CD4-positive, alpha-beta T cell (primary cell): Measurements from ENCODE around the gene UBAP2L. TPM values are rescaled to one million over a fixed set of nuclear protein-coding genes. Genes with fewer than 3 reads are reported as not detected.

Source experiments
- ATAC-seq: fragments of 200-7000 bp; cut with Tn5 transposase; one replicate; pipeline ENCODE4 v1.10.0; 2022; ENCODE audit warnings: mild to moderate bottlenecking; ENCODE audit not compliant: poor library complexity
- CTCF ChIA-PET: fragments of 350-600 bp; sonication (Branson Sonifier 250); formaldehyde crosslinking; loops from one replicate; lab custom pipeline; 2021; ENCODE audit warnings: antibody characterized with exemption, inconsistent platforms; lab: Charles Lee
- POLR2A ChIA-PET: fragments of 350-600 bp; sonication (Branson Sonifier 250); formaldehyde crosslinking; loops from one replicate; lab custom pipeline; 2021; ENCODE audit warnings: antibody characterized with exemption, inconsistent platforms; lab: Charles Lee
- DNase-seq, 14 experiments: peaks; one replicate each; pipeline ENCODE4 v3.0.0-alpha.2; 2013 to 2020; ENCODE audit warnings: mixed read lengths in 2 of 14
- H3K27ac ChIP-seq, 2 donors: one replicate each; pipeline versions ENCODE4 v1.5.1 to v1.7.0; 2013; ENCODE audit warnings: low read length in 2 of 2, low read depth in 1 of 2, mild to moderate bottlenecking in 1 of 2
- H3K27me3 ChIP-seq, 2 experiments: 1 replicate in 1 of 2; 2 replicates in 1 of 2; pipeline versions ENCODE4 v1.6.1 to v1.7.0; 2013; ENCODE audit warnings: low read length in 2 of 2, control low read depth in 1 of 2, mild to moderate bottlenecking in 1 of 2, moderate library complexity in 1 of 2; ENCODE audit not compliant: insufficient read depth in 2 of 2, control insufficient read depth in 1 of 2
- H3K36me3 ChIP-seq: one replicate; pipeline ENCODE4 v1.6.1; 2013; ENCODE audit warnings: low read length, control low read depth; ENCODE audit not compliant: insufficient read depth
- H3K4me1 ChIP-seq: one replicate; pipeline ENCODE4 v1.6.1; 2013; ENCODE audit warnings: low read length, control low read depth; ENCODE audit not compliant: insufficient read depth
- H3K4me3 ChIP-seq: one replicate; pipeline ENCODE4 v1.5.1; 2013; ENCODE audit warnings: mild to moderate bottlenecking, low read length, moderate library complexity
- H3K9me3 ChIP-seq, 2 experiments: 1 replicate in 1 of 2; 2 replicates in 1 of 2; pipeline versions ENCODE4 v1.6.1 to v1.7.0; 2013; ENCODE audit warnings: low read length in 2 of 2, mild to moderate bottlenecking in 2 of 2, control low read depth in 1 of 2, moderate library complexity in 1 of 2; ENCODE audit not compliant: control insufficient read depth in 1 of 2, insufficient read depth in 1 of 2
- H3K27ac Mint-ChIP-seq: one replicate; pipeline ENCODE4 v1.8.0; 2020; ENCODE audit warnings: mixed read lengths
- H3K27me3 Mint-ChIP-seq: one replicate; pipeline ENCODE4 v1.8.0; 2021; ENCODE audit warnings: mixed read lengths
- H3K36me3 Mint-ChIP-seq: one replicate; pipeline ENCODE4 v1.8.0; 2021; ENCODE audit warnings: low read depth, mixed read lengths
- H3K4me1 Mint-ChIP-seq: one replicate; pipeline ENCODE4 v1.8.0; 2021; ENCODE audit warnings: low read depth, mixed read lengths
- H3K4me3 Mint-ChIP-seq: one replicate; pipeline ENCODE4 v1.8.0; 2020; ENCODE audit warnings: mild to moderate bottlenecking, mixed read lengths
- H3K9me3 Mint-ChIP-seq: one replicate; pipeline ENCODE4 v1.8.0; 2020; ENCODE audit warnings: mixed read lengths
- CTCF ChIP-seq: fragments of 200-600 bp; IDR thresholded peaks from one replicate; pipeline ENCODE4 v1.8.0; 2022; ENCODE audit warnings: antibody characterized with exemption, mild to moderate bottlenecking
- intact Hi-C, 2 experiments: fragments of 100-400 bp; cut with DNase I in 1 of 2; cut with micrococcal nuclease in 1 of 2; formaldehyde crosslinking; loops; one replicate each; pipeline versions ENCODE4 v1.15.1 to v1.9.0; 2023 to 2025; cut with DNase I, micrococcal nuclease
- total RNA-seq, 174 experiments: library from RNA in 2 of 174; stranded (reverse) in 2 of 174; gene quantifications; one replicate each; pipeline ENCODE4 v1.2.3 and lab custom pipeline; 2021 to 2026

Gene UBAP2L
- total RNA-seq, 2 experiments from 2014 or later = 224 to 234 TPM

- H3K27me3 Mint-ChIP-seq = no peaks in the 10 kb centered on the region
Observed at GRCh38 chr1:154295408-154296235, 74.9 kb downstream of the UBAP2L start.

GRCh38 chr1:154301582-154301981, 80.8 kb downstream of the UBAP2L start:
- H3K27ac Mint-ChIP-seq = no peak overlapping the region
- Histone ChIP-seq H3K4me1 (no peaks in the 10 kb centered on the region), H3K4me3 (no peak overlapping the region), H3K27me3 (no peaks in the 10 kb centered on the region), H3K36me3 (no peaks in the 10 kb centered on the region), H3K27ac (no peak overlapping the region), H3K9me3 (peaks cover 0 to 6% of the 10 kb centered on the region in 2 experiments)
- no peaks in the 10 kb centered on the region for H3K4me1 Mint-ChIP-seq
- no peaks in the 10 kb centered on the region for H3K27me3 Mint-ChIP-seq
- no peaks in the 10 kb centered on the region for H3K9me3 Mint-ChIP-seq
- TF ChIP-seq CTCF = no peak
- no peak overlapping the region for H3K4me3 Mint-ChIP-seq
- intact Hi-C loops = no loop called here
- no peaks in the 10 kb centered on the region for H3K36me3 Mint-ChIP-seq
- ChIA-PET CTCF (no interaction called here), POLR2A (no interaction called here)
- DNase-seq = no peak
- ATAC-seq = no peak

More at GRCh38 chr1:154295408-154296235, 74.9 kb downstream of the UBAP2L start:
- intact Hi-C loops = no loop called here
- Mint-ChIP-seq H3K4me1 (no peaks in the 10 kb centered on the region), H3K36me3 (peaks cover 9% of the 10 kb centered on the region), H3K4me3 (no peak overlapping the region), H3K27ac (no peak overlapping the region), H3K9me3 (peaks cover 4% of the 10 kb centered on the region)
- Histone ChIP-seq H3K27me3 (no peaks in the 10 kb centered on the region), H3K4me1 (no peaks in the 10 kb centered on the region), H3K9me3 (peaks cover 15 to 27% of the 10 kb centered on the region in 2 experiments), H3K27ac (no peak overlapping the region), H3K4me3 (no peak overlapping the region), H3K36me3 (no peaks in the 10 kb centered on the region)
- ChIA-PET CTCF (no interaction called here), POLR2A (interaction anchor here (0.8 kb wide), 1 partner anchor 144 kb away, joined by 4 read pairs; no protein-coding TSS in a partner anchor)
- DNase-seq (no peak), ATAC-seq (no peak)
- no peak for TF ChIP-seq CTCF

DNA sequence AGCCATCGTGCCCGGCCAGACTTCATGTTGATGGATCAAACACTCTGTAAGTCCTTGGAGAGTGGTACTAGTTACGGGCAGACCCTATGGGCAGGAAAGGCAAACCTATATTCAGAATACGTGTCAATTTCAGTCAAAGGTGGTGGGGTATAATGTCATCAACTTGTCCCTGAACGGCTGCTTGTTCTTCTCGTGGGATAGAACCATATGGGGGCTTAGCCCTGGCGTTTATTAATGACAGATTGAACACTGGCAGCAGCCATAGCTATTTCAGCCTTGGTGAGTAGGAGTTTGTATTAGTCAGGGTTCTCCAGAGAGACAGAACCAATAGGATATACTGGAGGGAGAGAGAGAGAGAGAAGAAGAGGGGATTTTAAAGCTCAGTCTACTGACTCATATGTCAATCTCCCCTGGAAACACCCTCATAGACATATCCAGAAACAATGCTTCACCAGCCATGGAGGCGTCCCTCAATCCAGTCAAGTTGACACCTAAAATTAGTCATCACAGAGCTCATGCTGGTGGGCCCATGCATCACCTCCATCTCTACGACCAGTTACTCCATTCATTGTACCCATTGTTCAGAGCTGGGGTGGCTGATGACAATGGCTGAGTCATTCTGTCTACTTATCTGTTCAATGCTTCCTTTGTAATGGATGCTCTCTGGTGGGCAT, 84.0 kb downstream of the UBAP2L start:
- H3K36me3 Mint-ChIP-seq = no peaks in the 10 kb centered on the region
- no peak for DNase-seq
- H3K27ac Mint-ChIP-seq = no peak overlapping the region
- no peaks in the 10 kb centered on the region for H3K36me3 ChIP-seq
- intact Hi-C loops = loop anchor here in 1 of 2 experiments (2.0 kb wide), 1 partner anchor 16 kb away; no protein-coding TSS in a partner anchor
- ChIA-PET POLR2A (no interaction called here), CTCF (no interaction called here)
- H3K27me3 ChIP-seq = no peaks in the 10 kb centered on the region
- TF ChIP-seq CTCF = no peak
- H3K27me3 Mint-ChIP-seq = no peaks in the 10 kb centered on the region
- H3K4me1 ChIP-seq = no peaks in the 10 kb centered on the region
- no peak overlapping the region for H3K27ac ChIP-seq
- H3K4me3 ChIP-seq = no peak overlapping the region
- ATAC-seq = no peak
- peaks cover 0 to 5% of the 10 kb centered on the region in 2 experiments for H3K9me3 ChIP-seq
- no peaks in the 10 kb centered on the region for H3K4me1 Mint-ChIP-seq
- no peak overlapping the region for H3K4me3 Mint-ChIP-seq
- no peaks in the 10 kb centered on the region for H3K9me3 Mint-ChIP-seq
